ENCODE results near the gene CASP9.

DNA sequence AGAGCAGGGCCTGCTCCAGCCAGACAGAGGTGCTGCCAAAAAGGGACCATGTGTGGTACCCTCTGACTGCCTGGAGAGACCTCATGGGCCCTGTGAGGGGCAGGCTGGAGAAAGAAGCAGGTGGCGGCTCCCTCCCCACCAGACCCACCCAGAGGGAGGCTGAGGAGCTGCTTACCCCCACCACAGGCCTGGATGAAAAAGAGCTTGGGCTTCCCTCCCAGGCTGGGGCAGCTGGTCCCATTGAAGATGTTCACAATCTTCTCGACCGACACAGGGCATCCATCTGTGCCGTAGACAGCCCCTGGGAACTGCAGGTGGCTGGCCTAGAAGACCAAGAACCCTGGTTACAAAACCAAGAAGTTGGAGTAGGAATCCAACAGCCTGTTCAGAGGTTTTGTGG is 19.6 kb downstream of the CASP9 start:
- TF ChIP-seq, protein P1, sequence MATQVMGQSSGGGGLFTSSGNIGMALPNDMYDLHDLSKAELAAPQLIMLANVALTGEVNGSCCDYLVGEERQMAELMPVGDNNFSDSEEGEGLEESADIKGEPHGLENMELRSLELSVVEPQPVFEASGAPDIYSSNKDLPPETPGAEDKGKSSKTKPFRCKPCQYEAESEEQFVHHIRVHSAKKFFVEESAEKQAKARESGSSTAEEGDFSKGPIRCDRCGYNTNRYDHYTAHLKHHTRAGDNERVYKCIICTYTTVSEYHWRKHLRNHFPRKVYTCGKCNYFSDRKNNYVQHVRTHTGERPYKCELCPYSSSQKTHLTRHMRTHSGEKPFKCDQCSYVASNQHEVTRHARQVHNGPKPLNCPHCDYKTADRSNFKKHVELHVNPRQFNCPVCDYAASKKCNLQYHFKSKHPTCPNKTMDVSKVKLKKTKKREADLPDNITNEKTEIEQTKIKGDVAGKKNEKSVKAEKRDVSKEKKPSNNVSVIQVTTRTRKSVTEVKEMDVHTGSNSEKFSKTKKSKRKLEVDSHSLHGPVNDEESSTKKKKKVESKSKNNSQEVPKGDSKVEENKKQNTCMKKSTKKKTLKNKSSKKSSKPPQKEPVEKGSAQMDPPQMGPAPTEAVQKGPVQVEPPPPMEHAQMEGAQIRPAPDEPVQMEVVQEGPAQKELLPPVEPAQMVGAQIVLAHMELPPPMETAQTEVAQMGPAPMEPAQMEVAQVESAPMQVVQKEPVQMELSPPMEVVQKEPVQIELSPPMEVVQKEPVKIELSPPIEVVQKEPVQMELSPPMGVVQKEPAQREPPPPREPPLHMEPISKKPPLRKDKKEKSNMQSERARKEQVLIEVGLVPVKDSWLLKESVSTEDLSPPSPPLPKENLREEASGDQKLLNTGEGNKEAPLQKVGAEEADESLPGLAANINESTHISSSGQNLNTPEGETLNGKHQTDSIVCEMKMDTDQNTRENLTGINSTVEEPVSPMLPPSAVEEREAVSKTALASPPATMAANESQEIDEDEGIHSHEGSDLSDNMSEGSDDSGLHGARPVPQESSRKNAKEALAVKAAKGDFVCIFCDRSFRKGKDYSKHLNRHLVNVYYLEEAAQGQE (IDR thresholded peaks at IDR 0.05; ENCODE audit: unreplicated experiment): no peak
- TF ChIP-seq NANOG (IDR thresholded peaks at IDR 0.05; ENCODE audit: borderline replicate concordance): no peak
- TF ChIP-seq, protein P2, sequence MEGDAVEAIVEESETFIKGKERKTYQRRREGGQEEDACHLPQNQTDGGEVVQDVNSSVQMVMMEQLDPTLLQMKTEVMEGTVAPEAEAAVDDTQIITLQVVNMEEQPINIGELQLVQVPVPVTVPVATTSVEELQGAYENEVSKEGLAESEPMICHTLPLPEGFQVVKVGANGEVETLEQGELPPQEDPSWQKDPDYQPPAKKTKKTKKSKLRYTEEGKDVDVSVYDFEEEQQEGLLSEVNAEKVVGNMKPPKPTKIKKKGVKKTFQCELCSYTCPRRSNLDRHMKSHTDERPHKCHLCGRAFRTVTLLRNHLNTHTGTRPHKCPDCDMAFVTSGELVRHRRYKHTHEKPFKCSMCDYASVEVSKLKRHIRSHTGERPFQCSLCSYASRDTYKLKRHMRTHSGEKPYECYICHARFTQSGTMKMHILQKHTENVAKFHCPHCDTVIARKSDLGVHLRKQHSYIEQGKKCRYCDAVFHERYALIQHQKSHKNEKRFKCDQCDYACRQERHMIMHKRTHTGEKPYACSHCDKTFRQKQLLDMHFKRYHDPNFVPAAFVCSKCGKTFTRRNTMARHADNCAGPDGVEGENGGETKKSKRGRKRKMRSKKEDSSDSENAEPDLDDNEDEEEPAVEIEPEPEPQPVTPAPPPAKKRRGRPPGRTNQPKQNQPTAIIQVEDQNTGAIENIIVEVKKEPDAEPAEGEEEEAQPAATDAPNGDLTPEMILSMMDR (conservative IDR thresholded peaks at IDR 0.05; ENCODE audit: low read depth in 2 of 2): no peak
- no peak for TF ChIP-seq POLR2AphosphoS5 (IDR thresholded peaks at IDR 0.05; ENCODE audit: low read depth)
- TF ChIP-seq EZH2 (IDR thresholded peaks at IDR 0.05; ENCODE audit: low read depth, unreplicated experiment): no peak
- no peak for TF ChIP-seq EZH2phosphoT487 (IDR thresholded peaks at IDR 0.05; ENCODE audit: unreplicated experiment)
- no peak for TF ChIP-seq ZNF331 (CRISPR knock-in tag; IDR thresholded peaks at IDR 0.05; ENCODE audit: low read depth)
- no peak for TF ChIP-seq CREB1 (CRISPR knock-in tag; IDR thresholded peaks at IDR 0.05; ENCODE audit: low read depth)
- TF ChIP-seq, protein P3, sequence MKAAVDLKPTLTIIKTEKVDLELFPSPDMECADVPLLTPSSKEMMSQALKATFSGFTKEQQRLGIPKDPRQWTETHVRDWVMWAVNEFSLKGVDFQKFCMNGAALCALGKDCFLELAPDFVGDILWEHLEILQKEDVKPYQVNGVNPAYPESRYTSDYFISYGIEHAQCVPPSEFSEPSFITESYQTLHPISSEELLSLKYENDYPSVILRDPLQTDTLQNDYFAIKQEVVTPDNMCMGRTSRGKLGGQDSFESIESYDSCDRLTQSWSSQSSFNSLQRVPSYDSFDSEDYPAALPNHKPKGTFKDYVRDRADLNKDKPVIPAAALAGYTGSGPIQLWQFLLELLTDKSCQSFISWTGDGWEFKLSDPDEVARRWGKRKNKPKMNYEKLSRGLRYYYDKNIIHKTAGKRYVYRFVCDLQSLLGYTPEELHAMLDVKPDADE (IDR thresholded peaks at IDR 0.05): no peak
- no peak for TF ChIP-seq JUNB (IDR thresholded peaks at IDR 0.05; ENCODE audit: unreplicated experiment)
- no peak for TF ChIP-seq STAT1 (IDR thresholded peaks at IDR 0.05; ENCODE audit: unreplicated experiment)
- TF ChIP-seq, protein P4, sequence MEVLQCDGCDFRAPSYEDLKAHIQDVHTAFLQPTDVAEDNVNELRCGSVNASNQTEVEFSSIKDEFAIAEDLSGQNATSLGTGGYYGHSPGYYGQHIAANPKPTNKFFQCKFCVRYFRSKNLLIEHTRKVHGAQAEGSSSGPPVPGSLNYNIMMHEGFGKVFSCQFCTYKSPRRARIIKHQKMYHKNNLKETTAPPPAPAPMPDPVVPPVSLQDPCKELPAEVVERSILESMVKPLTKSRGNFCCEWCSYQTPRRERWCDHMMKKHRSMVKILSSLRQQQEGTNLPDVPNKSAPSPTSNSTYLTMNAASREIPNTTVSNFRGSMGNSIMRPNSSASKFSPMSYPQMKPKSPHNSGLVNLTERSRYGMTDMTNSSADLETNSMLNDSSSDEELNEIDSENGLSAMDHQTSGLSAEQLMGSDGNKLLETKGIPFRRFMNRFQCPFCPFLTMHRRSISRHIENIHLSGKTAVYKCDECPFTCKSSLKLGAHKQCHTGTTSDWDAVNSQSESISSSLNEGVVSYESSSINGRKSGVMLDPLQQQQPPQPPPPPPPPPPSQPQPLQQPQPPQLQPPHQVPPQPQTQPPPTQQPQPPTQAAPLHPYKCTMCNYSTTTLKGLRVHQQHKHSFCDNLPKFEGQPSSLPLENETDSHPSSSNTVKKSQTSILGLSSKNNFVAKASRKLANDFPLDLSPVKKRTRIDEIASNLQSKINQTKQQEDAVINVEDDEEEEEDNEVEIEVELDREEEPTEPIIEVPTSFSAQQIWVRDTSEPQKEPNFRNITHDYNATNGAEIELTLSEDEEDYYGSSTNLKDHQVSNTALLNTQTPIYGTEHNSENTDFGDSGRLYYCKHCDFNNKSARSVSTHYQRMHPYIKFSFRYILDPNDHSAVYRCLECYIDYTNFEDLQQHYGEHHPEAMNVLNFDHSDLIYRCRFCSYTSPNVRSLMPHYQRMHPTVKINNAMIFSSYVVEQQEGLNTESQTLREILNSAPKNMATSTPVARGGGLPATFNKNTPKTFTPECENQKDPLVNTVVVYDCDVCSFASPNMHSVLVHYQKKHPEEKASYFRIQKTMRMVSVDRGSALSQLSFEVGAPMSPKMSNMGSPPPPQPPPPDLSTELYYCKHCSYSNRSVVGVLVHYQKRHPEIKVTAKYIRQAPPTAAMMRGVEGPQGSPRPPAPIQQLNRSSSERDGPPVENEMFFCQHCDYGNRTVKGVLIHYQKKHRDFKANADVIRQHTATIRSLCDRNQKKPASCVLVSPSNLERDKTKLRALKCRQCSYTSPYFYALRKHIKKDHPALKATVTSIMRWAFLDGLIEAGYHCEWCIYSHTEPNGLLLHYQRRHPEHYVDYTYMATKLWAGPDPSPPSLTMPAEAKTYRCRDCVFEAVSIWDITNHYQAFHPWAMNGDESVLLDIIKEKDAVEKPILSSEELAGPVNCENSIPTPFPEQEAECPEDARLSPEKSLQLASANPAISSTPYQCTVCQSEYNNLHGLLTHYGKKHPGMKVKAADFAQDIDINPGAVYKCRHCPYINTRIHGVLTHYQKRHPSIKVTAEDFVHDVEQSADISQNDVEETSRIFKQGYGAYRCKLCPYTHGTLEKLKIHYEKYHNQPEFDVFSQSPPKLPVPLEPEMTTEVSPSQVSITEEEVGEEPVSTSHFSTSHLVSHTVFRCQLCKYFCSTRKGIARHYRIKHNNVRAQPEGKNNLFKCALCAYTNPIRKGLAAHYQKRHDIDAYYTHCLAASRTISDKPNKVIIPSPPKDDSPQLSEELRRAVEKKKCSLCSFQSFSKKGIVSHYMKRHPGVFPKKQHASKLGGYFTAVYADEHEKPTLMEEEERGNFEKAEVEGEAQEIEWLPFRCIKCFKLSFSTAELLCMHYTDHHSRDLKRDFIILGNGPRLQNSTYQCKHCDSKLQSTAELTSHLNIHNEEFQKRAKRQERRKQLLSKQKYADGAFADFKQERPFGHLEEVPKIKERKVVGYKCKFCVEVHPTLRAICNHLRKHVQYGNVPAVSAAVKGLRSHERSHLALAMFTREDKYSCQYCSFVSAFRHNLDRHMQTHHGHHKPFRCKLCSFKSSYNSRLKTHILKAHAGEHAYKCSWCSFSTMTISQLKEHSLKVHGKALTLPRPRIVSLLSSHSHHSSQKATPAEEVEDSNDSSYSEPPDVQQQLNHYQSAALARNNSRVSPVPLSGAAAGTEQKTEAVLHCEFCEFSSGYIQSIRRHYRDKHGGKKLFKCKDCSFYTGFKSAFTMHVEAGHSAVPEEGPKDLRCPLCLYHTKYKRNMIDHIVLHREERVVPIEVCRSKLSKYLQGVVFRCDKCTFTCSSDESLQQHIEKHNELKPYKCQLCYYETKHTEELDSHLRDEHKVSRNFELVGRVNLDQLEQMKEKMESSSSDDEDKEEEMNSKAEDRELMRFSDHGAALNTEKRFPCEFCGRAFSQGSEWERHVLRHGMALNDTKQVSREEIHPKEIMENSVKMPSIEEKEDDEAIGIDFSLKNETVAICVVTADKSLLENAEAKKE (CRISPR knock-in tag; IDR thresholded peaks at IDR 0.05): no peak
